A549 (cell line): ENCODE results near the gene APC2. TPM values are rescaled to one million over a fixed set of nuclear protein-coding genes. Genes with fewer than 3 reads are reported as not detected.

Source experiments
- ATAC-seq, 2 experiments: fragments of 200-7000 bp in 1 of 2; fragments of >200 bp in 1 of 2; cut with Nextera tagmentation in 1 of 2; cut with Tn5 transposase in 1 of 2; 3 replicates each; pipeline versions ENCODE4 v1.8.0 to v1.9.1; 2018 to 2020; ENCODE audit warnings: mild to moderate bottlenecking in 1 of 2, moderate library complexity in 1 of 2
- CTCF ChIA-PET: fragments of 300-600 bp; sonication (Branson Sonifier 250); formaldehyde crosslinking; extraction: SDS; loops from one replicate; lab custom pipeline; 2021; ENCODE audit warnings: antibody characterized with exemption, inconsistent platforms; lab: Yijun Ruan, JAX
- POLR2A ChIA-PET: fragments of 350-600 bp; formaldehyde crosslinking; extraction: SDS; loops from one replicate; lab custom pipeline; 2021; ENCODE audit warnings: antibody characterized with exemption, inconsistent platforms; lab: Yijun Ruan, JAX
- DNase-seq, 2 experiments: peaks; one replicate each; pipeline versions ENCODE4 v3.0.0 to v3.0.0-alpha.2; 2011 to 2016; ENCODE audit warnings: low read depth in 1 of 2, low spot score in 1 of 2
- FAIRE-seq: peaks from 2 replicates; lab custom pipeline; 2011; peaks lifted over from hg19 to GRCh38; lab: Jason Lieb, UNC
- H3K27ac ChIP-seq, 2 experiments: fragments of >200 bp; sonication (Bioruptor Twin); formaldehyde crosslinking; 3 replicates each; pipeline ENCODE4 v1.5.1; 2016 to 2017
- H3K4me1 ChIP-seq: fragments of >200 bp; sonication (Bioruptor Twin); formaldehyde crosslinking; 3 replicates; pipeline ENCODE4 v1.6.1; 2016
- H3K4me2 ChIP-seq: fragments of >200 bp; sonication (Bioruptor Twin); formaldehyde crosslinking; 3 replicates; pipeline ENCODE4 v1.6.1; 2016
- H3K4me3 ChIP-seq: fragments of >200 bp; sonication (Bioruptor Twin); formaldehyde crosslinking; 3 replicates; pipeline ENCODE4 v1.5.1; 2016
- H3K9me3 ChIP-seq: fragments of >200 bp; sonication (Bioruptor Twin); formaldehyde crosslinking; 3 replicates; pipeline ENCODE4 v1.6.1; 2016
- CBX2 ChIP-seq: fragments of 200-600 bp; sonication (generic); IDR thresholded peaks from 2 replicates; pipeline ENCODE4 v1.6.1; 2016; ENCODE audit warnings: low read depth, mild to moderate bottlenecking, borderline replicate concordance
- CBX8 ChIP-seq: fragments of 200-600 bp; sonication (generic); IDR thresholded peaks from 2 replicates; pipeline ENCODE4 v1.6.1; 2016
- CEBPB ChIP-seq, 2 experiments: fragments of >200 bp in 1 of 2; sonication (Bioruptor Twin) in 1 of 2; formaldehyde crosslinking in 1 of 2; IDR thresholded peaks; 2 replicates each; pipeline ENCODE4 v1.6.1; 2012 to 2016
- CHD4 ChIP-seq: fragments of 200-600 bp; sonication (generic); IDR thresholded peaks from 2 replicates; pipeline ENCODE4 v1.6.1; 2016; ENCODE audit warnings: antibody characterized with exemption, mild to moderate bottlenecking, borderline replicate concordance
- EP300 ChIP-seq, 2 experiments: fragments of >200 bp; sonication (Bioruptor Twin); formaldehyde crosslinking; IDR thresholded peaks; 2 replicates in 1 of 2; 3 replicates in 1 of 2; pipeline ENCODE4 v1.6.1; 2016 to 2017
- FOXS1 ChIP-seq: fragments of 250-450 bp; sonication (Bioruptor Pico); IDR thresholded peaks from 2 replicates; pipeline ENCODE4 v1.5.0; 2020; ENCODE audit warnings: mild to moderate bottlenecking, moderate library complexity
- HES2 ChIP-seq: fragments of >200 bp; sonication (Bioruptor Twin); formaldehyde crosslinking; IDR thresholded peaks from 2 replicates; pipeline ENCODE4 v1.6.1; 2016
- HEYL ChIP-seq: fragments of 250-450 bp; sonication (Bioruptor Pico); IDR thresholded peaks from 2 replicates; pipeline ENCODE4 v1.8.0; 2021; ENCODE audit warnings: mild to moderate bottlenecking, moderate library complexity
- HMGXB4 ChIP-seq: fragments of 250-450 bp; sonication (Bioruptor Pico); IDR thresholded peaks from 2 replicates; pipeline ENCODE4 v1.5.0; 2021; ENCODE audit warnings: mild to moderate bottlenecking, moderate library complexity, borderline replicate concordance
- JUN ChIP-seq, 2 experiments: fragments of >200 bp; sonication (Bioruptor Twin); formaldehyde crosslinking; IDR thresholded peaks; 2 replicates in 1 of 2; 3 replicates in 1 of 2; pipeline ENCODE4 v1.6.1; 2016 to 2017
- KDM1A ChIP-seq: fragments of 200-600 bp; sonication (generic); IDR thresholded peaks from 2 replicates; pipeline ENCODE4 v1.6.1; 2016; ENCODE audit warnings: low read depth, mild to moderate bottlenecking
- MAX ChIP-seq: IDR thresholded peaks from 2 replicates; pipeline ENCODE4 v1.6.1; 2012
- NPAS2 ChIP-seq: fragments of 250-450 bp; sonication (Bioruptor Pico); IDR thresholded peaks from 2 replicates; pipeline ENCODE4 v1.8.0; 2022; ENCODE audit warnings: mild to moderate bottlenecking, moderate library complexity, borderline replicate concordance
- PHF8 ChIP-seq: fragments of 200-600 bp; sonication (generic); IDR thresholded peaks from 2 replicates; pipeline ENCODE4 v1.6.1; 2016; ENCODE audit warnings: low read depth, mild to moderate bottlenecking, antibody characterized with exemption, moderate library complexity, borderline replicate concordance
- POLR2AphosphoS2 ChIP-seq: conservative IDR thresholded peaks from 2 replicates; pipeline ENCODE4 v1.6.1; 2012; ENCODE audit warnings: low read length, improper control_type of control experiment, inconsistent platforms
- SMC3 ChIP-seq: fragments of >200 bp; sonication (Bioruptor Twin); formaldehyde crosslinking; IDR thresholded peaks from 3 replicates; pipeline ENCODE4 v1.6.1; 2018; ENCODE audit warnings: inconsistent platforms
- TFCP2L1 ChIP-seq: fragments of 250-450 bp; sonication (Bioruptor Pico); IDR thresholded peaks from 2 replicates; pipeline ENCODE4 v1.5.0; 2021; ENCODE audit warnings: mild to moderate bottlenecking
- USF2 ChIP-seq: fragments of 450-650 bp; IDR thresholded peaks from 2 replicates; pipeline ENCODE4 v1.6.1; 2014; ENCODE audit warnings: antibody characterized with exemption
- ZC3H11A ChIP-seq: fragments of 450-650 bp; IDR thresholded peaks from 2 replicates; pipeline ENCODE4 v1.6.1; 2014; ENCODE audit warnings: antibody characterized with exemption, mild to moderate bottlenecking
- ZNF302 ChIP-seq: fragments of 250-450 bp; sonication (Bioruptor Pico); IDR thresholded peaks from 2 replicates; pipeline ENCODE4 v1.9.0; 2021; ENCODE audit warnings: inconsistent platforms, mild to moderate bottlenecking, moderate library complexity
- WGBS: methylation state at CpG from one replicate; pipeline ENCODE4 v1.1.6; 2017; ENCODE audit errors: missing lambda C conversion rate; 5-methylcytosine and 5-hydroxymethylcytosine counted together
- polyA plus RNA-seq, 4 experiments: library from polyadenylated mRNA; depleted of rRNA in 3 of 4; stranded (reverse); fragments of >200 nt; fragmentation: RNase III in 1 of 4; extraction: RNeasy Plus Mini Kit Qiagen cat#74134 plus additional on column Dnase treatment in 1 of 4; gene quantifications; 2 replicates in 3 of 4; 3 replicates in 1 of 4; pipeline ENCODE4 v1.2.3, GENCODE V29; 2011 to 2017

Gene APC2
- polyA plus RNA-seq, 2 of the 4 experiments (the other 2 are of a cell fraction) = 0.36 to 1.6 TPM

DNA sequence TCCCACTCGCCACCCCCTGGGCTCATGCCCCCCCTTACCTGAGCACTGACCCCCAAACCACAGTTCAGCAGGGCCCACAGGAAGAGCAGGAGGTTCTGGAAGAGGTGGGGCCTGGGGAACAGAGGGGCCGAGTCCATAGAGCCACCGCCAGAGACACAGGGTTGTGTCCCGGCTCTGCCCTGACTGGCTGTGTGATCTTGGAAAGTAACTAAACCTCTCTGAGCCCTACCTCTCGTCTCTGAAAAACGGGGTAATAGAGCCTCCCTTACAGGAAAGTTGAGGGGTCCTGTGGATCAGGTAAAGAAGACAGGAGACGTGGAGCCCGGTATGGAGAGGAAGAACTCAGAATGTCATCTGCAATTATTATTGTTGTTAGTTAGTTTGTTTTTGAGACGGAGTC, 60.9 kb downstream of the APC2 start:
- no peak for TF ChIP-seq ZNF302 (CRISPR knock-in tag)
- TF ChIP-seq NPAS2 = no peak
- no peak for TF ChIP-seq SMC3
- TF ChIP-seq CBX8 = no peak
- no peak for TF ChIP-seq KDM1A
- TF ChIP-seq CEBPB (IDR thresholded peaks at IDR 0.05) = no peak
- no peak for TF ChIP-seq HEYL (CRISPR knock-in tag)
- no peak for TF ChIP-seq POLR2AphosphoS2
- TF ChIP-seq EP300 (IDR thresholded peaks at IDR 0.05) = no peak
- TF ChIP-seq MAX = no peak
- no peak for TF ChIP-seq TFCP2L1
- TF ChIP-seq USF2 = no peak
- TF ChIP-seq CHD4 = no peak
- TF ChIP-seq ZC3H11A = no peak
- TF ChIP-seq HMGXB4 (CRISPR knock-in tag) = no peak
- ChIA-PET CTCF (no interaction called here), POLR2A (no interaction called here)
- Histone ChIP-seq H3K4me1 (0 out of 3 replicates have a peak, but pooled peaks cover 3% of the 10 kb centered on the region), H3K27ac (no peak overlapping the region), H3K4me2 (no peak overlapping the region), H3K9me3 (no peaks in the 10 kb centered on the region), H3K4me3 (no peak overlapping the region)
- WGBS = 78% methylated on average over 5 of the region's 9 CpGs
- no peak for FAIRE-seq
- DNase-seq = no peak
- ATAC-seq = no peak

- ATAC-seq (no peak), DNase-seq (no peak), FAIRE-seq (no peak)
- POLR2A ChIA-PET = no interaction called here
- H3K4me1 ChIP-seq = 0 out of 3 replicates have a peak, but pooled peaks cover 3% of the 10 kb centered on the region
- H3K4me2 ChIP-seq = peak overlapping the region; percentile 98
- H3K9me3 ChIP-seq = no peaks in the 10 kb centered on the region
- peak overlapping the region in 1 of 2 experiments; percentile 95; a peak in 2 of 6 replicates for H3K27ac ChIP-seq
- 91% methylated on average over 7 of the region's 22 CpGs for WGBS
- TF ChIP-seq JUN (IDR thresholded peaks at IDR 0.05) (no peak), SMC3 (no peak), PHF8 (no peak), HMGXB4 (CRISPR knock-in tag) (no peak), CHD4 (no peak), CBX2 (no peak), HES2 (no peak), HEYL (CRISPR knock-in tag) (no peak), EP300 (IDR thresholded peaks at IDR 0.05) (no peak), FOXS1 (CRISPR knock-in tag) (no peak)
- no peak overlapping the region for H3K4me3 ChIP-seq
- CTCF ChIA-PET = interaction anchor here (1.4 kb wide), 1 partner anchor 9 kb away, joined by 9 read pairs; no protein-coding TSS in a partner anchor
Observed at GRCh38 chr19:1511318-1512317, 61.7 kb downstream of the APC2 start.
